Measurements from ENCODE around the gene FAM24B.

FAM24B gene

GRCh38 chr10:122812751-122813150 lies 66.6 kb downstream of the FAM24B start:
- no peak overlapping the region for H3K4me3 ChIP-seq (ENCODE audit: low read depth, low read length)
- DNase-seq (ENCODE audit: low read depth), result no peak
- TF ChIP-seq POLR2A (IDR thresholded peaks at IDR 0.05; ENCODE audit: extremely low read depth, insufficient read length) (no peak), CTCF (IDR thresholded peaks at IDR 0.05; ENCODE audit: low read depth, low read length) (no peak), MYC (IDR thresholded peaks at IDR 0.05; ENCODE audit: low read depth, low read length) (no peak), MAX (IDR thresholded peaks at IDR 0.05; ENCODE audit: low read depth, low read length) (no peak)

- no peak overlapping the region for H3K4me3 ChIP-seq (ENCODE audit: low read depth, low read length)
These were observed 77.1 kb downstream of the FAM24B start for GRCh38 chr10:122802282-122802681.

More at GRCh38 chr10:122802282-122802681, 77.1 kb downstream of the FAM24B start:
- TF ChIP-seq MAX (IDR thresholded peaks at IDR 0.05; ENCODE audit: low read depth, low read length) (no peak), POLR2A (IDR thresholded peaks at IDR 0.05; ENCODE audit: extremely low read depth, insufficient read length) (no peak), MYC (IDR thresholded peaks at IDR 0.05; ENCODE audit: low read depth, low read length) (no peak), CTCF (IDR thresholded peaks at IDR 0.05; ENCODE audit: low read depth, low read length) (no peak)
- no peak for DNase-seq (ENCODE audit: low read depth)
